HL-60 (cell line): ENCODE measurements around the gene MS4A7.

ENCODE experiments used
- DNase-seq, 2 experiments: peaks; one replicate each; pipeline ENCODE4 v3.0.0-alpha.2; 2010 to 2020; ENCODE audit warnings: low read depth in 1 of 2, low spot score in 1 of 2
- H3K27ac ChIP-seq: fragments of 250-450 bp; sonication (Bioruptor Pico); replicated peaks from 2 replicates; pipeline ENCODE4 v1.5.1; 2020; ENCODE audit warnings: mild to moderate bottlenecking, moderate library complexity
- H3K27me3 ChIP-seq: fragments of 250-450 bp; sonication (Bioruptor Pico); 2 replicates; pipeline ENCODE4 v1.5.1; 2021; ENCODE audit warnings: mild to moderate bottlenecking, moderate library complexity; ENCODE audit not compliant: insufficient read depth, poor library complexity, severe bottlenecking
- H3K4me3 ChIP-seq: replicated peaks from 2 replicates; pipeline ENCODE4 v1.5.1; 2011; ENCODE audit warnings: mild to moderate bottlenecking, control low read depth, low read length; ENCODE audit not compliant: insufficient read depth
- GABPA ChIP-seq: IDR thresholded peaks from 2 replicates; pipeline ENCODE4 v1.6.1; 2012; ENCODE audit warnings: low read depth
- POLR2AphosphoS5 ChIP-seq: IDR thresholded peaks from 2 replicates; pipeline ENCODE4 v1.6.1; 2012; ENCODE audit warnings: low read depth
- SPI1 ChIP-seq: IDR thresholded peaks from 2 replicates; pipeline ENCODE4 v1.6.1; 2012; ENCODE audit warnings: low read depth, mild to moderate bottlenecking, borderline replicate concordance
- TF ChIP-seq, protein P1 (sequence below): IDR thresholded peaks from one replicate; pipeline ENCODE4 v1.5.1; 2011; ENCODE audit warnings: low read length, control low read depth, inconsistent platforms; ENCODE audit not compliant: insufficient read depth
- TF ChIP-seq, protein P2 (sequence below): IDR thresholded peaks from 2 replicates; pipeline ENCODE4 v1.6.1; 2012; ENCODE audit warnings: low read depth; ENCODE audit not compliant: insufficient replicate concordance

Gene MS4A7

DNA sequence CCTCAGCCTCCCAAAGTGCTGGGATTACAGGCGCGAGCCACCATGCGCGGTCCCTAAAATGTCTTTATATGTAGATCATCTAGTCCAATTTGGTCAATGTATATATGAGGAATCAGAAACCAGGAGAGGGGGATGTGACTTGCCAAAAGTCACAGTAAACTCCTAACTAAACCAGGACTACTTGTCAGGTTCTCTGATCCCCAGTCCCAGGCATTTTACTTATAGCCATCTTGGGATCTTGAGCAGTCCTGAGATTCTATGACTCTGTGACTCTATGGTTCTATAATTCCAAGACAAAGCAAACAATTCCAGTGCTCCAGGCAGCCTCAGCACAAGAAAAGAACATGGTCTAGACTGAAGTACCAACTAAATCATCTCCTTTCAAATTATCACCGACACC lies 50.9 kb downstream of the MS4A7 start, which contains the start of gene MS4A5:
Gene MS4A5 (plus strand): TSS at position 301 of the 400 bp plus-strand sequence. CDS start 103 bp downstream, outside the sequence.
- no peak within 1 kb of the TSS for H3K4me3 ChIP-seq
- H3K27me3 ChIP-seq = no peaks in the 10 kb centered on the region
- DNase-seq = no peak
- no peak within 1 kb of the TSS for H3K27ac ChIP-seq
- TF ChIP-seq POLR2AphosphoS5 (no peak), SPI1 (no peak), GABPA (no peak)
- TF ChIP-seq, protein P1, sequence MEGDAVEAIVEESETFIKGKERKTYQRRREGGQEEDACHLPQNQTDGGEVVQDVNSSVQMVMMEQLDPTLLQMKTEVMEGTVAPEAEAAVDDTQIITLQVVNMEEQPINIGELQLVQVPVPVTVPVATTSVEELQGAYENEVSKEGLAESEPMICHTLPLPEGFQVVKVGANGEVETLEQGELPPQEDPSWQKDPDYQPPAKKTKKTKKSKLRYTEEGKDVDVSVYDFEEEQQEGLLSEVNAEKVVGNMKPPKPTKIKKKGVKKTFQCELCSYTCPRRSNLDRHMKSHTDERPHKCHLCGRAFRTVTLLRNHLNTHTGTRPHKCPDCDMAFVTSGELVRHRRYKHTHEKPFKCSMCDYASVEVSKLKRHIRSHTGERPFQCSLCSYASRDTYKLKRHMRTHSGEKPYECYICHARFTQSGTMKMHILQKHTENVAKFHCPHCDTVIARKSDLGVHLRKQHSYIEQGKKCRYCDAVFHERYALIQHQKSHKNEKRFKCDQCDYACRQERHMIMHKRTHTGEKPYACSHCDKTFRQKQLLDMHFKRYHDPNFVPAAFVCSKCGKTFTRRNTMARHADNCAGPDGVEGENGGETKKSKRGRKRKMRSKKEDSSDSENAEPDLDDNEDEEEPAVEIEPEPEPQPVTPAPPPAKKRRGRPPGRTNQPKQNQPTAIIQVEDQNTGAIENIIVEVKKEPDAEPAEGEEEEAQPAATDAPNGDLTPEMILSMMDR = no peak
- TF ChIP-seq, protein P2, sequence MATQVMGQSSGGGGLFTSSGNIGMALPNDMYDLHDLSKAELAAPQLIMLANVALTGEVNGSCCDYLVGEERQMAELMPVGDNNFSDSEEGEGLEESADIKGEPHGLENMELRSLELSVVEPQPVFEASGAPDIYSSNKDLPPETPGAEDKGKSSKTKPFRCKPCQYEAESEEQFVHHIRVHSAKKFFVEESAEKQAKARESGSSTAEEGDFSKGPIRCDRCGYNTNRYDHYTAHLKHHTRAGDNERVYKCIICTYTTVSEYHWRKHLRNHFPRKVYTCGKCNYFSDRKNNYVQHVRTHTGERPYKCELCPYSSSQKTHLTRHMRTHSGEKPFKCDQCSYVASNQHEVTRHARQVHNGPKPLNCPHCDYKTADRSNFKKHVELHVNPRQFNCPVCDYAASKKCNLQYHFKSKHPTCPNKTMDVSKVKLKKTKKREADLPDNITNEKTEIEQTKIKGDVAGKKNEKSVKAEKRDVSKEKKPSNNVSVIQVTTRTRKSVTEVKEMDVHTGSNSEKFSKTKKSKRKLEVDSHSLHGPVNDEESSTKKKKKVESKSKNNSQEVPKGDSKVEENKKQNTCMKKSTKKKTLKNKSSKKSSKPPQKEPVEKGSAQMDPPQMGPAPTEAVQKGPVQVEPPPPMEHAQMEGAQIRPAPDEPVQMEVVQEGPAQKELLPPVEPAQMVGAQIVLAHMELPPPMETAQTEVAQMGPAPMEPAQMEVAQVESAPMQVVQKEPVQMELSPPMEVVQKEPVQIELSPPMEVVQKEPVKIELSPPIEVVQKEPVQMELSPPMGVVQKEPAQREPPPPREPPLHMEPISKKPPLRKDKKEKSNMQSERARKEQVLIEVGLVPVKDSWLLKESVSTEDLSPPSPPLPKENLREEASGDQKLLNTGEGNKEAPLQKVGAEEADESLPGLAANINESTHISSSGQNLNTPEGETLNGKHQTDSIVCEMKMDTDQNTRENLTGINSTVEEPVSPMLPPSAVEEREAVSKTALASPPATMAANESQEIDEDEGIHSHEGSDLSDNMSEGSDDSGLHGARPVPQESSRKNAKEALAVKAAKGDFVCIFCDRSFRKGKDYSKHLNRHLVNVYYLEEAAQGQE = no peak

DNA sequence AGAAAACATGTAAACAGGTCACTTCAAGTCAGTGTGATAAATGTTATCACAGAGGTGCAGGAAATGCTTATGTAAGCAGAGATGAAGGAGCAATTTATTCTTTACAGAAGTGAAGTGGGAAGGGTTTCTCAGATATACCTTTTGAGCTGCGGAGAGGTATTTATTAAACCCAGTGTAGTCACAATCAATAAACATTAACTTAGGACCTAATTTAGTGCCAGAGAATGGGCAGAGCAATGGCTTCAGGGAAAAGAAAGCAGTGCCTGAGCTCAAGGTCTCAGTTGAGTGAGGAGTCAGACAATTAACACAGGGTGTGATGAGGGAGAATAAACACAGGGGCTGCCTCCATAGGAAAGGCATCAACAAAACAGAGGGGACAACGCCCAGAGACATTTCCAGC lies 52.9 kb downstream of the MS4A7 start:
- TF ChIP-seq GABPA = no peak
- TF ChIP-seq, protein P2 = no peak
- no peak for TF ChIP-seq POLR2AphosphoS5
- TF ChIP-seq, protein P1 = no peak
- no peak for TF ChIP-seq SPI1
- H3K4me3 ChIP-seq = no peak overlapping the region
- DNase-seq = no peak
- H3K27me3 ChIP-seq = no peaks in the 10 kb centered on the region
- H3K27ac ChIP-seq = no peak overlapping the region

DNA sequence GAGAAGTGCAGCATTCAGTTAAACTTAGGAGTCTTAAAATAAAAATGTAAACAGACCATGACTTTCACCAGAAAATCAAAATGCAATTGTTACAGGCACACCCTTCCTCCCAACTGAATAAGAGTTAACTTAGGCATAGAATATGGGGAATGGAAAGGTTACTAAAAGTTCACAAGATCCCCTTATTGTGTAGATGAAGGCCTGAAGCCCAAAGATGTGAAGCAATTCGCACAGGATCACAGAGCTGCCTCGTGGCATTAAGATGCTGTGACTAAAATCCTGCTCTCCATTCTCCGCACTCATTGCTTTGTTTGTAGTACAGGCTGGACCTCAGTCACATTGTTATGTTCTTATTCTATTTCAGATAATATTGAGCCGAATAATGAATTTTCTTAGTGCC lies 55.1 kb downstream of the MS4A7 start:
- H3K4me3 ChIP-seq = no peak overlapping the region
- DNase-seq = no peak
- TF ChIP-seq SPI1 = no peak
- TF ChIP-seq, protein P2 = no peak
- TF ChIP-seq GABPA = no peak
- TF ChIP-seq, protein P1 = no peak
- TF ChIP-seq POLR2AphosphoS5 = no peak
- no peak overlapping the region for H3K27ac ChIP-seq
- no peaks in the 10 kb centered on the region for H3K27me3 ChIP-seq
